CD4-positive, alpha-beta T cell treated with Interleukin-4 for 1 hour (primary cell): Measurements from ENCODE around the gene HAUS8.
A peak's percentile ranks its signal among the peaks of the same experiment; 100 is the strongest.
"Not testable (repeated sequence)": the region's sequence is repeated elsewhere in the genome, so short reads cannot be mapped to it uniquely, and the experiment has no call there.

Experiments used
- DNase-seq, 2 donors: peaks; one replicate each; pipeline ENCODE4 v3.0.0-alpha.2; 2020 to 2022

HAUS8 gene

DNA sequence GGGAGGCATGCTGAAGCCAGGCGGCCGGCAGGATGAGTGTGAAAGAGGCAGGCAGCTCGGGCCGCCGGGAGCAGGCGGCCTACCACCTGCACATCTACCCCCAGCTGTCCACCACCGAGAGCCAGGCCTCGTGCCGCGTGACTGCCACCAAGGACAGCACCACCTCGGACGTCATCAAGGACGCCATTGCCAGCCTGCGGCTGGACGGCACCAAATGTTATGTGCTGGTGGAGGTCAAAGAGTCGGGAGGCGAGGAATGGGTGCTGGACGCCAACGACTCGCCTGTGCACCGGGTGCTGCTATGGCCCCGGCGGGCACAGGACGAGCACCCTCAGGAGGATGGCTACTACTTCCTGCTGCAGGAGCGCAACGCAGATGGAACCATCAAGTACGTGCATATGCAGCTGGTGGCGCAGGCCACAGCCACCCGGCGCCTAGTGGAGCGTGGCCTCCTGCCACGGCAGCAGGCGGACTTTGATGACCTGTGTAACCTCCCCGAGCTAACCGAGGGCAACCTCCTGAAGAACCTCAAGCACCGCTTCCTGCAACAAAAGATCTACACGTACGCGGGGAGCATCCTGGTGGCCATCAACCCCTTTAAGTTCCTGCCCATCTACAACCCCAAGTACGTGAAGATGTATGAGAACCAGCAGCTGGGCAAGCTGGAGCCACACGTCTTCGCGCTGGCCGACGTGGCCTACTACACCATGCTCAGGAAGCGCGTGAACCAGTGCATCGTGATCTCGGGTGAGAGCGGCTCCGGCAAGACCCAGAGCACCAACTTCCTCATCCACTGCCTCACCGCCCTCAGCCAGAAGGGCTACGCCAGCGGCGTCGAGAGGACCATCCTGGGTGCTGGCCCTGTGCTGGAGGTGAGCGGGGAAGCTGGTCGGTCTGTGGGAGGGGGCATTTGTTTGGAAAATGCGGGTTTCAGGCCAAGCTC is 26.7 kb upstream of the HAUS8 start:
- no peak for DNase-seq

DNA sequence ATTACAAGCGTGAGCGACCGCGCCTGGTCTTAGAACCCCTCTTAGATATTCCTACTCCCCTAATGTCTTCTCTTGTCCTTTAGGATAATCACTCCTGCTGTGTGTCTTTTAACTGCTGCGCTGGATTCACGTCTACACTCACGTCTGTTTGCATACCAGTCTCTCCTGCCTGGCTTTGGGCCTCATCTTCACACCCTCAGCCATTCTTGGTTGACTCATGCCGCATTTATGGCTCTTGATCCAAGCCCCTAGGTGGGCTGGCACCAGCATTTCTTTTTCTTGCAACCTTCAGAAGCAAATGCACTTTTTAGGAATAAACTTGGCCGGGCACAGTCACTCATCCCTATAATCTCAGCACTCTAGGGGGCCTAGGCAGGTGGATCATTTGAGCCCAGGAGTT is 23.1 kb upstream of the HAUS8 start:
- no peak for DNase-seq

DNA sequence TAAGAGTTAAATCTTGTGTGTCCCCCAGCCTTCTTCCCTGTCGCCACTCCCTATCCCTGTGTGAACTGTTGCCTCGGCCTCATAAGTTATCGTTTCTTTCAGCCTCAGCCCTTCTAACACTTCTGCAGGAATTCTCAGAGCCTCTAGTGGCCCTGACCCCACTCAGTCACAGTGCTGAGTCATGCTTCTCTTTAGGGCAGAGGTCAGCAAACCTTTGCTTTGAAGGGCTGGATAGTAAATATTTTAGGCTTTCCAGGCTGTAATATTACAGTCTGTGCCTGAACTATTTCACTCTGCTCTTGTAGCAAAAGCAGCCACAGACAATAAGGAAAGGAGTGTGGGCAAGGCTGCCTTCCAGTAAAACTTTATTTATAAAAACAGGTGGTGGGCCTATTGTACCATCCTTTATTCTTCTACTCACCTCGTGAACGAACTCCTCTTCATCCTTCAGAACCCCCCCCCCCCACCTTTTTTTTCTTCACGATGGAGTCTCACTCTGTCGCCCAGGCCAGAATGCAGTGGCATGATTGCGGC is 22.4 kb upstream of the HAUS8 start:
- DNase-seq, result no peak

DNA sequence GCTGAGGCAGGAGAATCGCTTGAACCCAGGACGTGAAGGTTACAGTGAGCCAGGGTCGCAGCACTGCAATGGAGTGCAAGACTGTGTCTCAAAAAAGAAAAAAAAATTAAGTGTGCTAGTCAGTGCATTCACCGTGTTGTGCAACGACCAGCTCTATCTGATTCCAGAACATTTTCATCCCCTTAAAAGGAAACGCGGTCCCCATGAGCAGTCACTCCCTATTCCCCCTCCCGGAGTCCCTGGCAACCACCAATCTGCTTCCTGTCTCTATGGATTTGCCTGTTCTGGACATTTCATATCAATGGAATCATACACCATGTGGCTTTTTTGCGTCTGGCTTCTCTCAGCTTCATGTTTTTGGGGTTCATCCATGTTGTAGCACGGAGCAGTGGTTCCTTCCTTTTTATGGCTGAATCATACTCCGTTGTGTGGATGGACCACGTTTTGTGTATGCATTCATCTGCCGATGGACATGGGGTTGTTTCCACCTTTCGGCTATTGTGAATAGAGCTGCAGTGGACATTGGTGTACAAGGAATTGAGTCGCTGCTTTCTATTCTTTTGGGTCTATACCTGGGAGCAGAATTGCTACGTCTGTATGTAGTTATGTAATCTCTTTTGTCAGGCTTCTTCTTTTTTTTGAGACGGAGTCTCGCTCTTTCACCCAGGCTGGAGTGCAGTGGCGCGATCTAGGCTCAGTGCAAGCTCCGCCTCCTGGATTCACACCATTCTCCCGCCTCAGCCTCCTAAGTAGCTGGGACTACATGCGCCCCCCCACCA is 20.1 kb upstream of the HAUS8 start:
- DNase-seq, result no peak

DNA sequence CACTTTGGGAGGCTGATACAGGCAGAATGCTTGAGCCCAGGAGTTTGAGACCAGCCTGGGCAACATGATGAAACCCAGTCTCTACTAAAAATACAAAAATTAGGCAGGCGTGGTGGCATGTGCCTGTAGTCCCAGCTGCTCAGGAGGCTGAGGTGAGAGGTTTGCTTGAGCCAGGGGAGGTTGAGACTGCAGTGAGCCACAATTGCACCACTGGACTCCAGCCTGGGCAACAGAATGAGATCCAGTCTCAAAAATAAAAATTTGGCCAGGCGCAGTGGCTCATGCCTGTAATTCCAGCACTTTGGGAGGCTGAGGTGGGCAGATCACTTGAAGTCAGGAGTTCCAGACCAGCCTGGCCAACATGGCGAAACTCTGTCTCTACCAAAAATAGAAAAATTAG is 19.4 kb upstream of the HAUS8 start:
- not testable (repeated sequence) for DNase-seq

DNA sequence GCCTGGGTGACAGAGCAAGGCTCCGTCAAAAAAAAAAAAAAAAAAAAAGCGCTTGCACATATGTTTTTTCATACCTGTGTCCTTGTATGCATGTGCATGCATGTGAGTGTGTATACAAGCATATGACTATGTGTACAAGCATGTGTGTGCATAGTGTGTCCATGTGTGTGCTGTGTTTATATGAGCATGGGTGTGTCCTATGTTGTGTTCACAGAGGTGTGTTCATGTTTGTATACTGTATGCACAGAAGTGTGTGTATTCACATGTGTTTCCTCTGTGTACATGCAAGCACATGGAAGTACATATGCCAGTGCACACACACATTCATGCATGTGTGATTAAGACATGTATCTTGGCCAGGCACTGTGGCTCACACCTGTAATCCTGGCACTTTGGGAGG is 17.4 kb upstream of the HAUS8 start:
- no peak for DNase-seq

DNA sequence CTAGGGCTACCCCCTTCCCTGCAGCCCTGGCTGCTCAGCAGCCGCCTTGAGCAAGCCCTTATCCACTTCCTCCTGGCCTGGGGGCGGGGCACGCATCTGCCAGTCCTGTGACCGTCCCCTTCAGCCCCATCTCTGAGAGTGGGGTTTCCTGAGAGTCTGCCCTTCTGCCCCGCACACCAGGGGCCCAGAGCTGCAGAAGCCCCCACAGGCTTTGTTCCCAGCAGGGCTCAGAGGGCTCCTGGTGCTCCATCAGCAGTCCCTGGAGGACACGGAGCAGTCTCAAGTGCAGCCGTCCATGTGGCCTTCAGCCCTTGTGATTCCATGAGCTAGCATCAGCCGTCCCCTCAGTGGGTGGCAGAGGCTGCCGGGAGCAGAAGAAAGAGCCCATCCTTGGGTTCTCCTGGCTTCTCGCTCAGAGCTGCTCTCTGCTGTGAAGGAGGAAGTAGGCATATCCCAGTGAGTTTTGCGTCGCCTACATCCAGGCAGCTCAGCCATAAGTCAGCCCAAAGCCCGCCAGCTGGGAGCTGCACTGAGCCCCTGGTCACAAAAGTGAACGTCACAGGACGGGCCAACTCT is 16.6 kb upstream of the HAUS8 start:
- DNase-seq, result peak in 1 of 2 donors; percentile 57

DNA sequence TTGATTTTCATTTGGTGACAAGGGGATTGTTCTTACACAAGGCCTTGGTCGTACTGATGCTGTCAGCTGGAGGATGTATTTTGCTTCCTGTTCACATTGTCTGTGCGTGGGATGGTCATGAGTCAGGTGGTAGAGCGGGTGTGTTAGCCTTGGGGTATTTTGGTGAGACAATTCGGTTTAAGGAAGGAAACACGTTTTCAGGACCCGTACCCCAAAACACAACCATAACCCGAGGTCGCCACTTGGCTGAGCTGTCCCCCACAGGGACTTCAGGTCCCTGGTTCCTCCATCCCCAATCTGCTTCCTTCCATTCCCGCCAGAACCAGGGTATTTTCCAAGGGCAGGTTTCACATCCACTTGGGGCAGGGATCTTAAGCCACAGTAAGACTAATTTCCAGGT is 15.3 kb upstream of the HAUS8 start:
- DNase-seq, result peak in 1 of 2 donors; percentile 75

DNA sequence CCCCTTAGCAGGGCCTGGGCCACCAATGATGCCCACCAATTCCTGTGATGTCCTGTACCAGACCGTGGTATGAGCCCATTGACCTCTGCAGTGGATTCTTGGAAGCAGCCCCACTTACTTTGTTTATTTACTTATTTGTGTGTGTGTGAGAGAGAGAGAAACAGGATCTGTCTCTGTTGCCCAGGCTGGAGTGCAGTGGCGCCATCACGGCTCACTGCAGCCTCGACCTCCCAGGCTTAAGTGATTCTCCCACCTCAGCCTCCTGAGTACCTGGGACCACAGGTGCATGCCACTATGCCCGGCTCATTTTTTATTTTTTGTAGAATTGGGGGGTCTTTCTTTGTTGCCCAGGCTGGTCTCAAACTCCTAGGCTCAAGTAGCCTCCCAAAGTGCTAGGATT is 13.3 kb upstream of the HAUS8 start:
- no peak for DNase-seq

DNA sequence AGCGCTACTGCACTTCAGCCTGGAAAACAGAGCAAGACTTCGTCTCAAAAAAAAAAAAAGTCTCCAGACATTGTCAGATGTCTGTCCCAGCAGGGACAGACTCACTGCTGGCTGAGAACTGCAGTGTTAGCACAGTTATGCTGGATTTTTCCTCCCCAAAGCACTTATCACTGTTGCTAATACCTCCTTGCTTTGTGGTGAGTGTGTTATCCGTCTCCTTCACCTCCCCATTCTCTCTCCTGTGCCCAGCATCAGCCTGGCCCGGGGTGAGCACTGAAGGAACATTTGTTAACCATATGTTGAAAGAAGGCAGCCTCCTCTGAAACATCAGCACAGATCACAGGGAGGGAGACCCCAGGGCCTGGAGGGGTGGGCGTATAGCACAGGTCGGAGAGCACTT is 11.6 kb upstream of the HAUS8 start:
- no peak for DNase-seq

DNA sequence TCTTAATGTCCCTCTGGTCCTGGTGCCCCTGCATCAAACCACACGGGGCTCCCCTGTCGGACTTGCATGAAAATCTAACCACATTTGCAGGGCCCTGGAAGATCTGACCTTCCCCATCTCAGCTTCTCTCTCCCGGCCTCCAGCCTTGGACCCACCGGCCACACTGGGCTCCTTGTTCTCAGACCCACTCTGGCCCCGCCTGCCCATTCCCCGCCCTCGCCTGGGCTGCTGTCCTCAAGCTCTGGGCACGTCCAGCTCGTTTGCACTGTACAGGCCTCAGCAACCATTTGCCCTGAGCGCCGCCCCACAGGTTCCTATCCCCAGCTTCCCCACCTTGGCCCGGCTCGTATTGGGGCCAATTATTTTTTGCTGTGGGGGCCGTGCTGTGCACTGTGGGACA is 10.9 kb upstream of the HAUS8 start:
- no peak for DNase-seq

DNA sequence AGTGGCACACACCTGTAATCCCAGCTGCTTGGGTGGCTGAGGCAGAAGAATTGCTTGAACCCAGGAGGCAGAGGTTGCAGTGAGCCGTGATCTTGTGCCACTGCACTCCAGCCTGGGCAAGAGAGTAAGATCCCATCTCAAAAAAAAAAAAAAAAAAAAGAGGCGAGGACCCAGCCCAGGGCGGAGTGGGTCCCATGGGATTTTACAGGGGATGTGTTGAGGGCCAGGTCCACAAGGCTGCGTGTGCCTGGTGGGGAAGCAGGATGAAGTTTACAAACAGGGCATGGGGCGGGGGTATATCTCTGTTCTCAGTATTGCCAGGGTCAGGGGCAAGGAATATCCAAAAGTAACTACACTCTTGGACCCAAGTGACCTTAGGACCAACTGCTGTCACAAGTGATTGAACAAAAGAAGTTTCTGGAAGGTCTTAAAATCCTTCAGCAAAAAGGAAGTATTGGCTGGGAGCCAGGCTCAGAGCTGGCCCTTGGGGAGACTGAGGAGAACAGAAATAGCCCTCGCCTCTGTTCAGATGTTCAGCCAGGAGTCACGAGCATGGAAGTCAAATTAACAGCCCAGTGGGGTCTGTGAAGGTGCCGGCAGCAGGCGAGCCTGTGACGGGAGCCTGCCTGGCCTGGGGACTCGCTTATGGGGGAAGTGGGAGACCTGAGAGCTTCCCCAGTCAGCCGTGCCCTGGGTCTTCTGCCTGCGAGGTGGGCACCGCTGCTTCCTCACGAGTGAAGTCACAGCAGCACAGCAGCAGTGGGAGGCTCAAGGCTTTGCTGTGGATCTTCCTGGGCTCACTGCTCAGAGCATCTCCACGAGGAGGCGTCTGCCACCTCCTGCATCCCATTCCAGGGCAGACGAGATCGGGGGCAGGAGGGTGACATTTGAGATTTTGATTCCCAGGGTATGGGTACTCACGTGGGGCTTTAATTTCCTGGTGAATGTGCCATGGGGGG is 6.7 kb upstream of the HAUS8 start:
- DNase-seq, result no peak

DNA sequence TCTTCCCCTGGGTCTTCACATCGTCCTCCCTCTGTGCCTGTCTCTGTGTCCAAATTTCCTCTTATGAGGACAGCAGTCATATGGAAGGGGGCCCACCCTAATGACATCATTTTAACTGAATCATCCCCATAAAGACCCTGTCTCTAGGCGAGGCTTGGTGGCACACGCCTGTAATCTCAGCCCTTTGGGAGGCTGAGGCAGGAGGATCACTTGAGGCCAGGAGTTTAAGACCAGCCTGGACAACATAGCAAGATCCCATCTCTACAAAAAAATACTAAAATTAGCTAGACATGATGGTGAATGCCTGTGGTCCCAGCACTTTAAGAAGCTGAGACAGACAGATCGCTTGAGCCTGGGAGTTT is 5.2 kb upstream of the HAUS8 start:
- no peak for DNase-seq

DNA sequence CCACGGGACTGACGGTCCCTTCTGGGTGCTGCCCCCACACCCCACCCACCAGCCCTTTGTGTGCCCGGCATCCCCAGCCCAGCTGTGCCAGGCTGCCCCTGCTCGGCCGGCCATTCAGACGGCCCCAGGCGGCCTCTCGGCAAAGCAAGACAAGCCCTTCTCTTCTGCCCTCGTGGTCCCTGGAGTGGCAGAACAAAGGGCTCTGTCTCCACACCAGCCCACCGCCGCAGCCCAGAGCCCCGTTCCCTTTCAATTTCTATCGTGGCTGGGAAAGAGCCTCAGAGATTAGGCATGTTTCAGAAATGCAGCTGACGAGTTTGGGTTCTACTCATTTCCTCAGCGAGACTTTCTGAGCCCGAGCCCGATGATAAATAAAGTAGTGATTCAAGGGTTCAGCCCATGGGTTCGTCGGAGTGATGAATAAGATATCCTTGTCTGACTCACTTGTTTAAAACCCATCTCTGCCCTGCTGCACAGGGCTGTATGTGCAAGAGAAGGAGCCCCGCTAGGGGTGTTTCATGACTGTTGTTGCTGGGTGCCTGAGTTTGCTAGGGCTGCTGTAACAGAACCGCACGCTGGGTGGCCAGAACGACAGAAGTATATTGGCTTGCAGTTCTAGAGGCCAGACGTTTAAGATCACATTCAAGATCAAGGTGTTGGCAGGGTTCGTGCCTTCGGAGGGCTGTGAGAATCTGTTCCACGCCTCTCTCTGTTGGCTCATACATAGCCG is 4.6 kb upstream of the HAUS8 start:
- peak; percentile 69 for DNase-seq

DNA sequence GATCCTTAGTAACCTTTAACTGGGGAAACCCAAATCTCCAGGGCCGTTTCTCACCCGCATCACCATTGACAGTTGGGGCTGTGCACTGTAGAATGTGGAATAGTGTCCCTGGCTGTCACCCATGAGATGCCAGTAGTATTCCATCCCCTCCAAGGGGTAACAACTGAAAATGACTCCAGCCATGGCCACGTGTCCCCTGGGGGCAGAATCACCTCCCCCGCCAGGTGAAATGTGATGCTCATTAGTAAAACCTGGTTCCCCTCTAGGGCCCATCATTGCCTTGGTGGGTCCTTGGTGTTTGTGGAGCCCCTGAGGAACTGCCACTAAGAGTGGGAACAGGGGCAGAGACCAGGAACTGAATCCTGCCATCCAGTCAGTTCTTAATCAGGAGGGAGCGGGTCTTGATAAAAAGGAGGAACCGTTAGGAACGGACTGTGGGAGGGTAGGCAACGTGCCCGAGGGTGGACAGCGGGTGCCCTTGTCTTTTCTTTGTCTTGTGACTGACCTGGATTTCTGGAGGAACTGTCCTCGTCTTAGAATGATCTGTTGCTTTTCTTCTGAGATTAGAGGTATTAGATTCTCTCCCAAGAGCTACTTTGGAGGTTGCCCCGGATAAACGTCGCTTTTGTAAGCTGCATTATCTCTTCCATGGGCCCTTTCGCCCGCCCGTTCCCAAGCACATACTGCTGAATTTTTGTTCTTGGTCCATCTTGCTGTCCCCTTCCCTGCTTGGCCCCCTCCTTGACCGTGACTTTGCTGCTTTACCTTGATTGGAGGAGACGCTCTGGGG is 3.9 kb upstream of the HAUS8 start:
- DNase-seq, result no peak

DNA sequence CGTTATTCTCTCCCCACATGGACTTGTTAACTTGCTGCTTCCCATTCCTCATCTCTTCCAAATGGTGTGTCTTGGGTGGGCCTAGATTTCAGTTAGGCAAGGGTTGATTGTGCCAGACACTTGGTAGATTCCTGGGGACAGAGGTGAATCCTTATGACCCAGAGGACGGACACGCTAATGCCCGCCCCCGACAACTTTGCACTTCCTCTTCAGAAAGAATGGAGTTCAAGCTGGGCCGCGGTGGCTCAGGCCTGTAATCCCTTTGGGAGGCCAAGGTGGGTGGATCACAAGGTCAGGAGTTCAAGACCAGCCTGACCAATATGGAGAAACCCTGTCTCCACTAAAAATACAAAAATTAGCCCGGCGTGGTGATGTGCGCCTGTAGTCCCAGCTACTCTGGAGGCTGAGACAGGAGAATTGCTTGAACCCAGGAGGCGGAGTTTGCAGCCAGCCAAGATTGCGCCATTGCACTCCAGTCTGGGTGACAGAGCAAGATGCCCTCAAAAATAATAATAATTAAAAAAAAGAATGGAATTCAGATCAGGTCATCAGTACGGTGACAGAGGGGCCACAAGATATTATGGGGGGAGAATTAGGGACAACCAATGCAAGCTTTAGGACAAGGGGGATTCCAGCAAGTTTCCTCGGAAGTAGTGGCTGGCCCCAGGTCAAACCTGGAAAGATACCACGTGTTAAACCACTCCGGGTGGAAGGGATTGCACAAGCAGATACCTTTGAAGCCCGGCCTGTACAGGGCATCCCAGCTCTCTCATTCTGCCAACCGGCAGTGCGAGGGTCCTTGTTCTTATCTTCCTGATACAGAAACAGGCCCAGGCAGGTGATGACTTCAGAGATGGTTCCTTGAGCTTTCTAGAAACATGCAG is 3.0 kb upstream of the HAUS8 start:
- DNase-seq, result no peak

DNA sequence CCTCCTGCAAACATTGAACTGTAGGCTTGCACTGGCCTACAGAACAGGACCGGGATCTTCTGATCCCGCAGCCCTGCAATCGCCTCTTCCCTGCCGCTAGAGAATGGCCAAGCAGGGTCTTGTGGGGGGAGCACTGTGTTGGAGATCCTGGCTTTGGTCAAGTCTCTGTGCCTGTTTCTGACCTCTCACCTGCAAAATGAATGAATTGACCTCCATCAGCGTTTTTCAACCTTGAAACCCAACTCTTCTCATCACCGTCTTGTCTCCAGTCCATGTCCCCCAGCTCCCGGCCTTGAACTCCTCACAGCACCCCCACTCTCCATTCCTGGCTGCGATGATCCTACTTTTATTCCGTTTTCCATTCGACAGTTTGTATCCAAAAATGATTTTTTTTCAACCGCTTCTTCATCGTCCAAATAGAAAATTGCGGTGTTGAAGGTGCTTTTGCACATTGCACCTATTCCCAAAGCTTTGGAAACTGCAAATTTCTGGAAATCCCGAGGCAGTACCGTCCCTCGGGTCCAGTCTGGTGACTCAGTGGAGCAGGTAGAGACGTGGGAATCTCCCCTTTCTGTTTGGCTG is 2.3 kb upstream of the HAUS8 start:
- no peak for DNase-seq

DNA sequence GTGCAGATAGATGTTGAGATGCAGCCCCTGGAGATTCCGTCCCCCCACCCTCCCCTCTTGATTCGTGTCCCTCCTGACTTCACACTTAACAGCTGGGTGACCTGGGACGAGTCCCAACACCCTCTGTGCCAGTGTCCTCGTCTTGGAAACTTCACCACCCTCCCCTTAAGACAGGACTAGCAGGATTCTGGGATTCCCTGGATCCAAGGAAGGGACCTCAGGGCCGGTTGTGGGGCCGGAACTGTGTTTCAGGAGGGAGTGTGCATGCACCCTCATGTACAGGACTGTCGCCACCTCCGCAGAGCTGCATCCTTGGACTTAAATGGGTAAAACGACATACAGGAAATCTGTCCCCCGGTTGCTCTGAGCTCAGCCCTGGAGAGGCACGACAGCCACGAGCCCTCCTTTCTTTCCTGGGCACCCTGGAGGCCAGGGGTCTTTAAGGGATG is 1.3 kb upstream of the HAUS8 start:
- DNase-seq, result peak in 1 of 2 donors; percentile 16

DNA sequence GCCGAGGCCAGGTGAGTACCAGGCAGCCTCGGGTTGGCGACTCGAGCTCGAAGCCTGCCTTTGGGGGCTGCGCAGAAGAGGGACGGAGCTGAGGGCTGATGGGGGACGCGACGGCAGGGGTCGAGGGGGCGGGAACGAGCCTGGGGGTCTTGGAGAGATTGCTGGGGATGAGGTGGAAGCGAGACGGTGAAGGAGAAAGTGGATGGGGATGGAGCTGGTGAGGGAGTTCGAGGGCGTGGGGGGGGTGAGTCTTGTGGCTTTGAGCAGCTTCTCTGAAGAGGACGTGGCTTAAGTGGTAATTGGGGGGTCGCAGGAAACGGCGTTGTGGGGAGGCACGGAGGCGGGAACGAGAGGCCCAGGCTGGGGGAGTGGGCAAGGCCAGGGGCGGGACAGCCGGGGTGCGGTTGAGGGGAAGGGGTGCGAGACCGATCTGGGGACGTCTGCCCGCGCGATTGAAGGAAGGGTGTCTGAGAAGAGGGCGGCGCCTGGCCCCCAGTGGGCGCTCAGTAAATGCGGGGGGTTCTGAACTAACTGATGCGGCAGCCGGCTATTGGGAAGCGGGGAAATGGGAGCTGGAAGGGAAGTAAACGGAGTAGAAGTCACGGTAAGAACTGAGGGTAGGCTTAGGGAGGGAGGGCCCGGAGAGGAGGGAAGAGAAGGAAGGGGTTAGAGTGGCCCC is 751 bp upstream of the HAUS8 start:
- peak; percentile 47 to 70 for DNase-seq
